Activated T-cell treated with anti-CD3 and anti-CD28 coated beads for 48 hours (primary cell): Measurements from ENCODE around the gene CHST3.
"Not testable (repeated sequence)": the region's sequence is repeated elsewhere in the genome, so short reads cannot be mapped to it uniquely, and the experiment has no call there.

Experiments used
- DNase-seq: peaks from one replicate; pipeline ENCODE4 v3.0.0-alpha.2; 2020; ENCODE audit warnings: low read depth

Gene CHST3, protein sequence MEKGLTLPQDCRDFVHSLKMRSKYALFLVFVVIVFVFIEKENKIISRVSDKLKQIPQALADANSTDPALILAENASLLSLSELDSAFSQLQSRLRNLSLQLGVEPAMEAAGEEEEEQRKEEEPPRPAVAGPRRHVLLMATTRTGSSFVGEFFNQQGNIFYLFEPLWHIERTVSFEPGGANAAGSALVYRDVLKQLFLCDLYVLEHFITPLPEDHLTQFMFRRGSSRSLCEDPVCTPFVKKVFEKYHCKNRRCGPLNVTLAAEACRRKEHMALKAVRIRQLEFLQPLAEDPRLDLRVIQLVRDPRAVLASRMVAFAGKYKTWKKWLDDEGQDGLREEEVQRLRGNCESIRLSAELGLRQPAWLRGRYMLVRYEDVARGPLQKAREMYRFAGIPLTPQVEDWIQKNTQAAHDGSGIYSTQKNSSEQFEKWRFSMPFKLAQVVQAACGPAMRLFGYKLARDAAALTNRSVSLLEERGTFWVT

DNA sequence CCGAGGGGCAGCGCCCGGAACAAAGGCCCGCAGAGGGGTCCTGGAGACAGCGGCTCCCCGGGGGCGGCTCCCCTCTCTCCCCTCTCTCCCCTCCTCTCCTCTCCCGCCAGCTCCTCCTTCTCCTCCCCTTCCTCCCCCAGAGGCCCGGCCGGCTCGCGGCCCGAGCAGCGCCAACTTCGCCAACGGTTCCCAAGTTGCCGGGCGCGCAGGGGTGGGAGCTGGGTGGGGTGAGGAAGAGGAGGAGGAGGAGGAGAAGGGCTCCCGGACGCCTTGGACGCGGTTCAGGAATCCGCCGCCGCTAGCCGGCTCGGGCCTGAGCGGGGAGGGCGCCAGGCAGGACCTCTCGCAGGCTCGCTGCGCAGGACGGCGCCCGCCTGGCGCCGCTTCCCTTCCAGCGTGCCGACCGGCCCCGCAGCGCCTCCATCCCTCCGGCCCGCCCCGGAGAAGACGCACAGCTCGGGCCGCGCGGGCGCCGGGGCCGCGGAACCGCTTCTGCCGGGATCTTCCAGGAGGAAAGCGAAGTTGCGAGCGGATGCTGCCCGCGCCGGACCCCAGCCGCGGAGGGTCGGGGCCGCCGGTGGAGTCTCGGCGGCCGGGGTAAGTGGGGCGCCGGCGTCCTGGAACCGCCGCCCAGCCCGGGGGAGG is at the start of gene CHST3:
CHST3 (plus strand) TSS at position 298 of the 645 bp plus-strand sequence. CDS start 41,448 bp downstream, outside the sequence.
- DNase-seq, result no peak

DNA sequence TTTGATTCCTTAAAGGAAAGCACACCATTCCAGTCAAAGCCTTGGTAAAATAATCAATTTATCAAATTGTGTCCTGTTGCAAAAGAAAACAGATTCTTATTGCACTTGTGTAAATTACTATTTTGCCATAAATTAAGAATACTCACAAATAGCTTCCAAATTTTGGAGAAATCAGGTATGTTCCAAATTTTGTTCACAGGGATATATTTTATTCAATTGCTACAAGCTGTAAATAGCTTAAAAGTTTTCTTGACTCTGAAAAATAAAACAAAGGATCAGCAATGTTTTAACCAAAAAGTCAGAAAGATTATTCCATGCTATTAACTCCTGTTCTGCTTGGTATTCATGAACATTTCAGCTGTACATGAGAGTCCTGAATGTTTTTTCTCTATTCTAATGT is 47.4 kb upstream of the CHST3 start:
- DNase-seq, result no peak

GRCh38 chr10:71918992-71919391 is 45.2 kb upstream of the CHST3 start:
- DNase-seq, result no peak

DNA sequence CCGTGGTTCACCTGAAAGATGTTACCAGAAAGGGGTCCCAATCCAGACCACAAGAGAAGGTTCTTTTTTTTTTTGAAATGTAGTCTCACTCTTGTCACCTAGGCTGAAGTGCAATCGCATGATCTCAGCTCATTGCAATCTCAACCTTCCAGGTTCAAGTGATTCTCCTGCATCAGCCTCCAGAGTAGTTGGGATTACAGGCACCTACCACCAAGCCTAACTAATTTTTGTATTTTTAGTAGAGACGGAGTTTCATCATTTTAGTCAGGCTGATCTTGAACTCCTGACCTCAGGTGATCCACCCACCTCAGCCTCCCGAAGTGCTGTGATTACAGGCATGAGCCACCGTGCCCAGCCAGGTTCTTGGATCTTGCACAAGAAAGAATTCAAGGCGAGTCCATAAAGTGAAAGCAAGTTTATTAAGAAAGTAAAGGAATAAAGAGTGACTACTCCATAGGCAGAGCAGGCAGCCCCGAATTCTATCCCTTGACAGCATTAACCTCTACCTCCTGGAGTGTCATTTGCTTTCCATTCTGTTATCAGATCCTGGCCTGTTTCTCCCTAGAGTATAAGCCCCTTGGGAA is 44.1 kb upstream of the CHST3 start:
- not testable (repeated sequence) for DNase-seq

DNA sequence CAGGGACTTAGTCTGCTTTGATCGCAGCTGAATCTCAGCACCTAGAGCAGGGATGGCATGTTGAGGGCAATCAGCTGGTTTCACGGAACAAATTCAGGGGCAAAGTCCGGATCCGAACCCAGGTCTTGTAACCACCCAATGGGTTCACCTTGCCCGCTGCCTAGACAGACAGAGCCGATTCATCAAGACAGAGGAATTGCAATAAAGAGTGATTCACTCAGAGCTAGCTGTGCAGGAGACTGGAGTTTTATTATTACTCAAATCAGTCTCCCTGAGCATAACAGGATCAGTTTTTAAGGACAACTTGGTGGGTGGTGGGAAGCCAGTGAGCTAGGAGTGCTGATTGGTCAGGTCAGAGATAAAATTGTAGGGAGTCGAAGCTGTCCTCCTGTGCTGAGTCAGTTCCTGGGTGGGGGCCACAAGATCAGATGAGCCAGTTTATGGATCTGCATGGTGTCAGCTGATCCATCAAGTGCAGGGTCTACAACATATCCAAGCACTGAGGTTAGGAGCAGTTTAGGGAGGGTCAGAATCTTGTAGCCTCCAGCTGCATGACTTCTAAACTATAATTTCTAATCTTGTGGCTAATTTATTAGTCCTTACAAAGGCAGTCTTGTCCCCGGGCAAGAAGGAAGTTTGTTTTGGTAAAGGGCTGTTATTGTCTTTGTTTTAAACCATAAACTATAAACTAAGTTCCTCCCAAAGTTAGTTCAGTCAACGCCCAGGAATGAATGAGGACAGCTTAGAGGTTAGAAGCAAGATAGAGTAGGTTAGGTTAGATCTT is 43.5 kb upstream of the CHST3 start:
- no peak for DNase-seq

DNA sequence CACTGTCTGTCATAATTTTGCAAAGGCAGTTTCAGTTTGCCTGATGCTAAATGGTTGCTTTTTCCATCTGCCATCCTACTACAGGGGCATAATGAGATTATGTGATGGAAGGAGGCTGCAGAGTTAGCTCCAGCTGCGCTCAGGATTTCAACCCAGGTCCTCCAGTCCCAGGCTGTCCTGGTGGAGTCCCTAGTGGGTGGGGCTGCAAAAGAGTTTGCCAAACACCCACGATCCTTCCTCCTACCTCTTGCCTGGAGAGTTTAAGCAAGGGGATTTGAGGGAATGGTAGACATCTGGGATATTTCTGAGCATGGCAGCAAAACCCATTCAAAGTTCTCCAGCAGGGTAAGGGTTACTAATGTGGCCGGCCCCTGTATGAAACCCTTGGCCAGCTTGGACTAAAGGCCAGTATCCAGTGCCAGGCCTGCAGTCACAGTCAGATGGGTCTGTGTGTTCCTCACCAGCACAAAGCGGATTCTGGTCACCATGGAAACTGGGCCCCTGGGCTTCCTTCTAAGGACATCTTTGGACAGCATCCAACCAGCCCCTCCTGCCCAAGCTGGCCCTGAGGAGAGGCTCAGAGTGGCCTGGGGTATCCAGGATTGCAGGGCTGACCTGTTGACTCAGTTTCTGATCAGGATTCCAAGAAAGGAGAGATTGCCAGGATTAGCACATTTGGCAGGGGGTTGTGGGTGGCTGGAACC is 42.7 kb upstream of the CHST3 start:
- no peak for DNase-seq

DNA sequence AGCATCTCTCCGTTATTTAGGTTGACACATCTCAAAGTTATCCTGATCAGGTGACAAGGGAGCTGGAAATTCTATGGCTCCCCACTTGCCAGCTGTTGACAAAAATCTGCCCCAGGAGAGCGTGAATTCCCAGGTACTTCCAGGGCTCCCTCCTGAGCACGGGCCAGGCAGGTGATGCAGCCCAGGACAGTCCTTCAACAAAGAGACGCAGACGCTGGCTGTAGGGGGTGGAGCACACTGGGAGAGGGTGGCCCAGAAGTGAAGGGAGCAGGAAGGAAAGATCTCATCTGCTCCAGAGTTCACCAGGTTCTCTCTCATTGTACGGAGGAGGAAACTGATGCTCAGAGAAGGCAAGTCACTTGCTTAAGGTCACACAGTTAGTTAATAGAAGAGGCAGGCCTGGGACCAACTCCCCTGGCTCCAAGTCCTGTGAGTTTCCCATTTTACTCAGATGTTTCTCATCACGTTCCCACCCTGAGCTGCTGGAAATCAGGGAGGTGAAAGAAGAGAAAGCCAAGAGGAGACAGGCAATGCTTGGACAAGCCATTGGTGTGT is 41.0 kb upstream of the CHST3 start:
- no peak for DNase-seq

- DNase-seq, result no peak
These were observed 39.4 kb upstream of the CHST3 start for GRCh38 chr10:71924771-71925170.

- no peak for DNase-seq
These were observed 37.0 kb upstream of the CHST3 start for GRCh38 chr10:71927159-71927558.

GRCh38 chr10:71927776-71928592 is 36.2 kb upstream of the CHST3 start:
- DNase-seq, result no peak

GRCh38 chr10:71931295-71931694 is 32.9 kb upstream of the CHST3 start:
- no peak for DNase-seq

DNA sequence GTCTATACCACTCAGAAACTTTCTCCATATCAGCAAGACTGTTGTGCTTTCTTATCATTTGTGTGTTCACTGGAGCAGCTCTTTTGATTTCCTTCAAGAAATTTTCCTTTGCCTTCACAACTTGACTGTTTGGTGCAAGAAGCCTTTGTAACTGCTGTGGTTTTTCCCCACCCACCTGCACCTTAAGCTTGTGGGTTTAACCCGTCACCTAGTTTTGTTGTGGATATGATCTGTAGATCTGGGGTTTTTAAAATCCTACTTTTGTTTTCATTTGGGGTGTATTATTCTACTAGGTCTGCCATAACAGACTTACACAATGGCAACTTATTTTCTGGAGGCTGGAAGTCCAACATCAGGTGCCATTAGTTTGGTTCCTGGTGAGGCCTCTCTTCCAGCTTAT is 30.5 kb upstream of the CHST3 start:
- DNase-seq, result peak; percentile 44

GRCh38 chr10:71938211-71938610 is 26.0 kb upstream of the CHST3 start:
- DNase-seq, result no peak

DNA sequence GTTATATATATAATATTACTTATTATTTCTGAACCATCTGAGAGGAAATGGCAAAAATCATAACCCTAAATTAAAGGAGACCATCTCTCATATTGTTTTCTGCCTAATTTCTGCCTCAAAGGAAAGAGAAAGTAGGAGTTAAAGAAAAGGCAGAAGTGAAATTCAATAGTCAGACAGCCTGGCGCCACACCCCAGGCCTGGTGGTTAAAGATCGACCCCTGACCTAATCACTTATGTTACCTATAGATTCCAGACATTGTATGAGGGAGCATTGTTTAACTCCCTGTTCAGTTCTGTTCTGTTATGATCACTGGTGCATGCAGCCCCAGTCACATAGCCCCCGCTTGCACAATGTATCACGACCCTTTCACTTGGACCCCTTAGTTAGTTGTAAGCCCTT is 24.9 kb upstream of the CHST3 start:
- DNase-seq, result no peak

DNA sequence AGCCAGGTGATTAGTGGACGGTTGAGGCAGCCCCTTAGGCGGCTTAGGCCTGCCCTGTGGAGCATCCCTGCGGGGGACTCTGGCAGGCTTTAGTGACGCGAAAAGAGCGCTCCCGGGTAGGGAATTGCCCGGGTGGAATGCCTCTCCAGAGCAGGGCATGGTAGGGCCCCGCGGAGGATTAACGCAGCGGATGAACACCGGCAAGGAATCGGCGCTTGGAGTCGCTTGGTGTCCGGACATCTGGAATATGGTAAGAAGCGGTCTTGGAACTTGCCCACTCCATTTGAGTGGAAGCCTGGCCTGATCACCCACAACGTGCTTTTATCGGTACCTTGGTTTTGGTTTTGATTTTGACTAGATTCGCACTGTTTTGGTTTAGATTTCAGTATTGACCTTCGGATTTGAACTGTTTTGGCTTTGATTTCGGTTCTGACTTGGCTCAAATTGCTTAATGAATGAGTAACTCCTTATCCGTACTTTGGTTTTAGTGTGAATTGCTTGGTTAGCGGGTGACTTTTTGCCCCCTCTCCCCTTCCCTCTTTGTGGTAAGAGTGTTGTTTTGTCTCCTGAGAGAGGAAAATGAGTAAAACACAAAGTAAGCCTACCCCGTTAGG is 24.2 kb upstream of the CHST3 start:
- DNase-seq, result no peak

DNA sequence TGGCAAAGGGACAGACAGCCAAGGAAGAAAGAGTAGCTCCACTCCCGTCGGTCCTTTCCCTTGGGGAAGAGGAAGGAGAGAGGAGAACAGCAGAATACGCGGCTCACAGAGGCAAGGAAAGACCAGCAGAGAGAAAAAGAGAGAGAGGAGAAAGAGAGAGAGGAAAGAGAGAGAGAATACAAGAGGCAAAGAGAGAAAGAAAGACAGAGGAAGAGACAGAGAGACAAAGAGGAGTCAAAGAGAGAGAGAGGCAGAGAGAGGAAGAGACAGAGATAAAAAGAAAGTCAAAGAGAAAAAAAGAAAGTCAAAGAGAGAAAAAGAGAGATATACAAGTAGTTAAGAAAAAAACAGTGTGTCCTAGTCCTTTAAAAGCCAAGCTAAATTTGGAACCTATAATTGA is 23.4 kb upstream of the CHST3 start:
- DNase-seq, result no peak

DNA sequence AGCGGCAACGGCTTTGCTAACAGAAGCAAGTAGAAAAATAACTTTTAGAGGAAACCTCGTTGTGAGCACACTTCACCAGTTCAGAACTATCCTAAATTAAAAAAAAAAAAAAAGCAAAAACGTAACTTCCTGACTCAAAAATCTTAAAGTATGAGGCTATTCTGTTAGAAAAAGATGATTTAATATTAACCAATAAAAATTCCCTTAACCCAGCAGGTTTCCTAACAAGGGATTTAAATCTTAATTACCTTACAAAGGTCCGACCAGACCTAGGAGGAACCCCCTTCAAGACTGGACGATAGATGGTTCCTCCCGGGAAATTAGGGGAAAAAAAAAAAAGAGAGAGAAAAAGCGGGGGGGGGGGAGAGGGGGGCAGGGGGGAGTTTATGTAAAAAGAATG is 22.9 kb upstream of the CHST3 start:
- no peak for DNase-seq

DNA sequence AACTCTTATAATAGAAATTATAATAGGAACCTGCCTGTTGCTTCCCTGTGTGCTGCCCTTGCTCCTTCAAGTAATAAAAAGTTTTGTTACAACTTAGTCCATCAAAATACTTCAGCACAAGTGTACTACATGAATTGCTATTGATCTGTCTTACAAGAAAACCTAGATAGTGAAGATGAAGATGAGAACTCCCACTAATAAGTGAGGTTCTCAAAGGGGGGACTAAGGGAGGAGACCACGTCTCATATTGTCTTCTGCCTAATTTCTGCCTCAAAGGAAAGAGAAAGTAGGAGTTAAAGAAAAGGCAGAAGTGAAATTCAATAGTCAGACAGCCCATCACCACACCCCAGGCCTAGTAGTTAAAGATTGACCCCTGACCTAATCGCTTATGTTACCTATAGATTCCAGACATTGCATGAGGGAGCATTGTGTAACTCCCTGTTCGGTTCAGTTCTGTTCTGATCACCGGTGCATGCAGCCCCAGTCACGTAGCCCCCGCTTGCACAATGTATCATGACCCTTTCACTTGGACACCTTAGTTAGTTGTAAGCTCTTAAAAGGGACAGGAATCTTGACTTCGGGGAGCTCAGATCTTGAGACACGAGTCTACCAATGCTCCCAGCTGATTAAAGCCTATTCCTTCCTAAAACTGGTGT is 18.2 kb upstream of the CHST3 start:
- no peak for DNase-seq

DNA sequence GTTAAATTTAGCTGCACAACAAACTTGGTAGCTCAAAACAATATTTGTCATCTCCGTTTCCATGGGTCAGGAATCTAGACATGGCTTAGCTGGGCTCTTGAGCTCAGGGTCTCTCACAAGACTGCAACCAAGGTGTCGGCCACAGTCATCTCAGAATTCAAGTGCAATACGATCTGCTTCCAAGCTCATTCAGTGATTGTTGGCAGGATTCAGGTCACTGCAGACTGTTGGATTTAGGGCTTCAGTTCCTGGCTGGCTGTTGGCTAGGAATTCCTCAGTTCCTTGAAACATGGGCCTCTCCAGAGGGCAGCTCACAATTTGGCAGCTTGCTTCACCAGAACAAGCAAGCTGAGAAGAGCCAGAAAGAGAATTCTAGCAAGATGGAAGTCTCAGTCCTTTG is 17.5 kb upstream of the CHST3 start:
- DNase-seq, result no peak
